GM12875 (cell line): ENCODE measurements around the gene LOX.
"Not testable (repeated sequence)": the region's sequence is repeated elsewhere in the genome, so short reads cannot be mapped to it uniquely, and the experiment has no call there.

Experiments used
- H3K4me3 ChIP-seq: one replicate; pipeline ENCODE4 v1.5.1; 2011; ENCODE audit warnings: low read depth, low read length, control low read depth
- TF ChIP-seq, protein P1 (sequence below): IDR thresholded peaks from 2 replicates; pipeline ENCODE4 v1.5.1; 2011; ENCODE audit warnings: low read depth, mild to moderate bottlenecking, control low read depth, inconsistent platforms, low read length, moderate library complexity, borderline replicate concordance; ENCODE audit not compliant: insufficient read depth

The LOX gene

DNA sequence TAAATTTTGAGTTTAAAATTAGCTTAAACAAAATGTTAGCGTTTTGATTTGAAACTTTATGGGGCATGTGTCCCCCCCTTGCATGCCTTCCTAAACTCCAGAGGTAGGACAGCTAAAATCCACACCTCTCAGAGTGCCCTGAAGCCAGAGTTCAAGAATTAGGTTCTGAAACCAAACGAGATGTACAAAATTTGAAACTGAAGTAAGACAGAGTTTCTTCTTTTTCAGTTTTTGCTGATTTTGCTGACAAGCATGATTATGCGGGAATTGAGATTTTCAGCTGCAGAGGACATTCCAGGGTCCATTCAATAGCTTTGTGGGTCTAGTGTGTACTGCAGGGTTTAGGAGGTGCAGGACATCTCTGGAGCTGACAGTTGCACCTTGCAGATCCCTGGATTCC is 17.1 kb upstream of the LOX start:
- no peak overlapping the region for H3K4me3 ChIP-seq
- TF ChIP-seq, protein P1, sequence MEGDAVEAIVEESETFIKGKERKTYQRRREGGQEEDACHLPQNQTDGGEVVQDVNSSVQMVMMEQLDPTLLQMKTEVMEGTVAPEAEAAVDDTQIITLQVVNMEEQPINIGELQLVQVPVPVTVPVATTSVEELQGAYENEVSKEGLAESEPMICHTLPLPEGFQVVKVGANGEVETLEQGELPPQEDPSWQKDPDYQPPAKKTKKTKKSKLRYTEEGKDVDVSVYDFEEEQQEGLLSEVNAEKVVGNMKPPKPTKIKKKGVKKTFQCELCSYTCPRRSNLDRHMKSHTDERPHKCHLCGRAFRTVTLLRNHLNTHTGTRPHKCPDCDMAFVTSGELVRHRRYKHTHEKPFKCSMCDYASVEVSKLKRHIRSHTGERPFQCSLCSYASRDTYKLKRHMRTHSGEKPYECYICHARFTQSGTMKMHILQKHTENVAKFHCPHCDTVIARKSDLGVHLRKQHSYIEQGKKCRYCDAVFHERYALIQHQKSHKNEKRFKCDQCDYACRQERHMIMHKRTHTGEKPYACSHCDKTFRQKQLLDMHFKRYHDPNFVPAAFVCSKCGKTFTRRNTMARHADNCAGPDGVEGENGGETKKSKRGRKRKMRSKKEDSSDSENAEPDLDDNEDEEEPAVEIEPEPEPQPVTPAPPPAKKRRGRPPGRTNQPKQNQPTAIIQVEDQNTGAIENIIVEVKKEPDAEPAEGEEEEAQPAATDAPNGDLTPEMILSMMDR = no peak

DNA sequence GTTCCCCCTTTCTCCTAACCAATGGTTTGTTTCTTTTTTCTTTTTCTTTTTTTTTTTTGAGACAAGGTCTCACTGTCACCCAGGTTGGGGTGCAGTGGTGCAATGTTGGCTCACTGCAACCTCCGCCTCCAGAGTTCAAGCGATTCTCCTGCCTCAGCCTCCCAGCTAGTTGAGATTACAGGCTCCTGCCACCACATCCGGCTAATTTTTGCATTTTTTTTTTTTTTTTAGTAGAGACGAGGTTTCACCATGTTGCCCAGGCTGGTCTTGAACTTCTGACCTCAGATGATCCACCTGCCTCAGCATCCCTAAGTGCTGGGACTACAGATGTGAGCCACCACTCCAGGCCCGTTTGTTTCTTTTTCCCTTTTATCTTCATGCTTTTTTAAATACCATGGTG is 16.2 kb upstream of the LOX start:
- H3K4me3 ChIP-seq = not testable (repeated sequence)

DNA sequence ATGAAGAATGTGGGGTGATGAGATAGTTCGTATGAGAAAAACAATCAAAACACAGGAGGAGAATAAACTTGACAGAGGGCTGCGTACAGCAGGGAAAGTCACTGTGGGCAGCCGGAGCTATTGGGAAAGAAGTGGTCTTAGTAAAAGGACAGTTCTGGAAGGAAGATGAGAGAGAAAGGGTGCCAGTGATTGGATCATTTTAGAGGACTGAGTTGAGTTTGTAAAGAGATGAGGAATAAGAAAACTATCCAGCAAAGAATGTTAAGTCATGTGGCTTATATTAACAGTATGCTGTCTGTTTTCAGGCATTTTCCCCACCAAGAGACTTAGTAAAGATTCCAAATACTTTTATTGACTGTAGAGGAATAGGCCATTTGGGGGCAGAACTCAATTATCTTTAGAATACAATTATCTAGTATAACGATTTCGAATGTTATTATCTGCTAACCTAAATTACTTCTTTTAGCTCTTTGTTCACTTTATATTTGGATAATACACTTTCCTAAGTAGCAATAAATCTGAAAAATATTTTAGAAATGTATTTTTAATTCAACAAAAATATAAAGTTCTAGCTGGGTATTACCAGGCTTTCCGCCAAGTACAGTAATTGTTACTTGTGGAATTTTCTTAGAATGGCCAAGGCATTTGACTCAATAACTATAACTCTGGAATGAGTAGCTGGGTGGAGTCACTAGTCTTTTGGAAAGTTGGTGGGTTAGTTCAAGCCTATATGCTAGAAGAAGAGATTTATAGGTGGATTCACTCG is 15.5 kb upstream of the LOX start:
- TF ChIP-seq, protein P1 = no peak
- no peak overlapping the region for H3K4me3 ChIP-seq

DNA sequence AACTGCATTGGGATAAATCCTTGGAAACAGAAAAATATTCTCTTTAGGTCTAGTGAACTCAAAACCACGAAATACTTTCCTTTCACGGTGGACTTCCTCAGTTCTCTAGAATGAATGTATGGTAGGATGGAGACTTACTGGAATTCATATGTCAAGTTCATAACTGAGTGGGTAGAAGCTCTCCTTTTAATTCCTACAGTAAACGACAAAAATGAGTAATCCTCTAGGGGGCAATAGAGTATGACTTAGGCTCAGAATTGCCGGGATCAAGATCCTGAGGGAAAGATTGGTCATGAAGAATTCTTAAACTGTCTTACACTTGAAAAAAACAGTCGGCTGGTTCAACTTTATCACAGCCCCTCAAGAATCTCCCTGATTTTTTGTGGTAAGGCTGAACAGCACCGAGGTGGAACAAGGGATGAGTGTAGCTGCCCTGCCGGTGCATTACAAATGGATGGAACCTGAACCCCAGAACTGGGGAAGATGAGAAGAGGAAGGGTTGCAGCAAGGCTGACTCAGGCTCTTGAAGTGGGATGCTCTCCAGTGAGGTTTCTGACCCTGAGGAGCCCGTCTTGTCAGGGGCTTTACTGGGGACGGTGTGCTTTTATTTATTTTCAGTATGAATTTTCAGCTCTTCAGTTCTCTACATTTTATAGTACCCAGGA is 14.0 kb upstream of the LOX start:
- no peak overlapping the region for H3K4me3 ChIP-seq
- TF ChIP-seq, protein P1 = no peak

DNA sequence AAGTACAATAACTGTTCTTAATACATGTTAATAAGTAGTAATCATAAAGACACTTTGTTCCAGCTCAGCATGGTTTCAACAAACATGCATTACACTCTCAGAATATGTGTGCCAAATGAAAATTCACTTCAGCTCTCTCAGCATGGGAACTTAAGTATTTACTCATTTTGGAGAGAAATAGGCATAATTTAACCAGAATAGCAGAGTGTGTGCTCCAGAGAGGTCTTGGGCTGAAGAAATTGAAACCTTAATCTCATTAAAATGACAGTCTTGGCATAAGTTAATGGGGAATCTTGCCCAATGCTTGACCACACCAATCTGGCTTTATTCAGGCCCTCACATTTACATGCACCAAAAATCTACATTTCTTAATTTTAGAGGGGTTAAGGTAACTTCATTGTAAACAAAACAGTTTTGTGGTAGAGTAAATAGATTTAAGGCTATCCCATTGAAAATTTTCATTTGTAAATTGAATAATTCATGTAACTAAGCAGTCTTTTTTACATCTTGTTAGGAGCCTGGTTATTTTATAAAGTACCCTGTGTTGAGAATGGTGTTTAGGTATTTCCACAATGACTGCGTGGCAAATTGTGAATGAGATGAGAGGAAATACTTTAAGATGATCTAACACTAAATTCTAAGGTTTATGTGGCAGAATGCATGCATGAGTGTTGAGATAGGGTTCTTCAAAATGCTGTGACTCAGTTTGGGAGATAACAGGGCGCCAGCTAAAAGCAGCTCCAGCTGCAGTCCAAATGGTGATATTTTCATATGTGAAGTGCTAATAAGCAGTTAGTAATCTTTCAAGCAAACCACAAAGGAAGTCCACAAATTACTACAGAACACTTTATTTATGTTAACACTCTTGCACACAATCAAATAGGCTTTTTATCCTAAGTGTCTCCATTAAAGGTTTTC is 11.3 kb upstream of the LOX start:
- H3K4me3 ChIP-seq = no peak overlapping the region

DNA sequence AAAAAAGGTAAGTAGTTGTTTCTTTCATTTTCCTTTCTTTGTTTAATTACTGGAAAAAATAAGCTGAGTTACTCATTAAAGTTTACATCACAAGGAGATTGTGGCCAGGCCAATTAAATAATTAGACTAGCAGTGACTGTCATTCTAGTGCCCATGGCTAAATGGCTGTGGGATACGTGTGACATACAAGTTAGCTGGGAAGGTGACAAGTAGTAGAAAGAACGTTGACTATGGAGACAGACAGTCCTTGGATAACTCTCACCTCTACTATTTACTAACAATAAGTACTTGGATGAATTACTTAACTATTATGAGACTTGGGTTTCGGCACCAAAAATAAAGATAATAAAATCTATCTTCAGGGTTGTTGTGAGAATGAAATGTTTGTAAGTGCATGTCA is 7.0 kb upstream of the LOX start:
- TF ChIP-seq, protein P1 = no peak
- no peak overlapping the region for H3K4me3 ChIP-seq

More for the DNA sequence above, 11.3 kb upstream of the LOX start:
- TF ChIP-seq, protein P1 = no peak

DNA sequence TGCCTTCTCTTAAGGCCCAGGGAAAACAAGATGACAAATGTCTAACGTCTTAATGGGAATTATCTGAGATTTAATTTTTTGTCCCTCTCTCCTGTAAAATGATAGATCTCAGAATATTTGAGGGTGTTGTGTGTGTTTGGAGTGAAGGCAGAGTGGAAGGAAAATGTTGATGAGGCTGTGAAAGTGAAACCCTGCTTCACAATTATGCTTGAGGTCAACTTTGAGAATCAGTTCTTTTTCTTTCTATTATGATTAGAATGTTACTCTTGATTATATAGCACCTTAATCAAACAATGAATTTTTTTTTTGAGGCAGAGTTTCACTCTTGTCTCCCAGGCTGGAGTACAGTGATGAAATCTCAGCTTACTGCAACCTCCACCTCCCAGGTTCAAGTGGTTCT is 5.5 kb upstream of the LOX start:
- TF ChIP-seq, protein P1 = no peak
- H3K4me3 ChIP-seq = no peak overlapping the region
